Smooth muscle cell (in vitro differentiated cells): ENCODE data around the gene ELAVL1. TPM values are rescaled to one million over a fixed set of nuclear protein-coding genes. Genes with fewer than 3 reads are reported as not detected.

ENCODE experiments used
- DNase-seq: peaks from one replicate; lab custom pipeline; 2025; ENCODE audit not compliant: unreplicated experiment; lab: John Stamatoyannopoulos, UW
- H2AFZ ChIP-seq: fragments of 200-600 bp; sonication (generic); 2 replicates; pipeline ENCODE4 v1.6.0; 2016; ENCODE audit warnings: antibody characterized with exemption, low read depth, mild to moderate bottlenecking
- H3F3A ChIP-seq: fragments of 200-600 bp; sonication (generic); 2 replicates; pipeline ENCODE4 v1.6.0; 2017; ENCODE audit warnings: antibody characterized with exemption, low read depth
- H3K27ac ChIP-seq: fragments of 200-600 bp; sonication (generic); 2 replicates; pipeline ENCODE4 v1.5.1; 2016; ENCODE audit warnings: low read depth, mild to moderate bottlenecking
- H3K27me3 ChIP-seq: fragments of 200-600 bp; sonication (generic); 2 replicates; pipeline ENCODE4 v1.6.1; 2016; ENCODE audit warnings: low read depth, mild to moderate bottlenecking
- H3K36me3 ChIP-seq: fragments of 200-600 bp; sonication (generic); 2 replicates; pipeline ENCODE4 v1.5.1; 2016; ENCODE audit warnings: low read depth
- H3K4me1 ChIP-seq: fragments of 200-600 bp; sonication (generic); 2 replicates; pipeline ENCODE4 v1.5.1; 2016; ENCODE audit warnings: low read depth
- H3K4me2 ChIP-seq: fragments of 200-600 bp; sonication (generic); 2 replicates; pipeline ENCODE4 v1.6.0; 2016; ENCODE audit warnings: mild to moderate bottlenecking
- H3K4me3 ChIP-seq: fragments of 200-600 bp; sonication (generic); 2 replicates; pipeline ENCODE4 v1.5.1; 2016; ENCODE audit warnings: mild to moderate bottlenecking
- H3K79me2 ChIP-seq: fragments of 200-600 bp; sonication (generic); 2 replicates; pipeline ENCODE4 v1.6.0; 2016; ENCODE audit warnings: low read depth, mild to moderate bottlenecking
- H3K9ac ChIP-seq: fragments of 200-600 bp; sonication (generic); 2 replicates; pipeline ENCODE4 v1.6.0; 2016; ENCODE audit warnings: low read depth
- H3K9me3 ChIP-seq: fragments of 200-600 bp; sonication (generic); replicated peaks from 2 replicates; pipeline ENCODE4 v1.5.1; 2016; ENCODE audit warnings: low read depth
- H4K20me1 ChIP-seq: fragments of 200-600 bp; sonication (generic); 2 replicates; pipeline ENCODE4 v1.6.0; 2016; ENCODE audit warnings: low read depth
- CTCF ChIP-seq: fragments of 200-600 bp; sonication (generic); IDR thresholded peaks from 2 replicates; pipeline ENCODE4 v1.5.1; 2017; ENCODE audit warnings: borderline replicate concordance, mild to moderate bottlenecking, antibody characterized with exemption; ENCODE audit not compliant: insufficient read depth, poor library complexity, severe bottlenecking
- WGBS: methylation state at CpG from one replicate; pipeline ENCODE4 v1.1.7; 2016; ENCODE audit warnings: low lambda C conversion rate; 5-methylcytosine and 5-hydroxymethylcytosine counted together
- polyA plus RNA-seq: library from polyadenylated mRNA; unstranded; fragments of >200 nt; fragmentation: Nextera tagmentation; extraction: Ambion mirVana; gene quantifications from 2 replicates; pipeline ENCODE4 v1.2.1, GENCODE V29; 2016
- total RNA-seq: library from RNA; depleted of rRNA; stranded (reverse); fragments of >200 nt; gene quantifications from 2 replicates; pipeline ENCODE4 v1.2.3, GENCODE V29; 2014

The ELAVL1 gene
- total and polyA plus RNA-seq, 2 experiments from 2014 or later, result 47.9 to 90.7 TPM

GRCh38 chr19:7928334-7928706 is 77.1 kb downstream of the ELAVL1 start:
- Histone ChIP-seq H3K79me2 (no peaks in the 10 kb centered on the region), H3K4me2 (peak overlapping the region; percentile 44), H3K36me3 (no peaks in the 10 kb centered on the region), H3K4me3 (no peak overlapping the region), H4K20me1 (peaks cover 4% of the 10 kb centered on the region), H3K9ac (peak overlapping the region; percentile 66), H3K9me3 (no peaks in the 10 kb centered on the region), H3F3A (peaks cover 10% of the 10 kb centered on the region), H3K4me1 (no peaks in the 10 kb centered on the region), H3K27me3 (no peaks in the 10 kb centered on the region), H2AFZ (no peak overlapping the region), H3K27ac (peak overlapping the region; percentile 85)
- TF ChIP-seq CTCF, result no peak
- no peak for DNase-seq
- WGBS, result 53% methylated on average over 9 of the region's 9 CpGs

- H3K4me2 ChIP-seq, result peak overlapping the region; percentile 44
- 97% methylated on average over 23 of the region's 23 CpGs for WGBS
Measured at GRCh38 chr19:7927605-7928333, 77.7 kb downstream of the ELAVL1 start.

GRCh38 chr19:7926727-7927604 is 78.5 kb downstream of the ELAVL1 start:
- Histone ChIP-seq H3K4me1 (no peaks in the 10 kb centered on the region), H3K9ac (no peak overlapping the region), H3F3A (peaks cover 10% of the 10 kb centered on the region), H3K27me3 (no peaks in the 10 kb centered on the region), H3K4me2 (peak overlapping the region; percentile 88), H3K27ac (no peak overlapping the region), H3K4me3 (no peak overlapping the region), H4K20me1 (peaks cover 4% of the 10 kb centered on the region), H3K79me2 (no peaks in the 10 kb centered on the region), H3K36me3 (no peaks in the 10 kb centered on the region), H2AFZ (no peak overlapping the region), H3K9me3 (no peaks in the 10 kb centered on the region)
- DNase-seq, result no peak
- no peak for TF ChIP-seq CTCF
- 93% methylated on average over 26 of the region's 32 CpGs for WGBS

More at GRCh38 chr19:7927605-7928333, 77.7 kb downstream of the ELAVL1 start:
- Histone ChIP-seq H3K27me3 (no peaks in the 10 kb centered on the region), H3K79me2 (no peaks in the 10 kb centered on the region), H3K4me3 (no peak overlapping the region), H3F3A (peaks cover 10% of the 10 kb centered on the region), H3K36me3 (no peaks in the 10 kb centered on the region), H2AFZ (no peak overlapping the region), H3K9ac (no peak overlapping the region), H3K4me1 (no peaks in the 10 kb centered on the region), H3K9me3 (no peaks in the 10 kb centered on the region), H4K20me1 (peaks cover 4% of the 10 kb centered on the region), H3K27ac (peak overlapping the region; percentile 85)
- no peak for TF ChIP-seq CTCF
- no peak for DNase-seq
